ENCODE data around the gene KCNH1.

KCNH1 gene

DNA sequence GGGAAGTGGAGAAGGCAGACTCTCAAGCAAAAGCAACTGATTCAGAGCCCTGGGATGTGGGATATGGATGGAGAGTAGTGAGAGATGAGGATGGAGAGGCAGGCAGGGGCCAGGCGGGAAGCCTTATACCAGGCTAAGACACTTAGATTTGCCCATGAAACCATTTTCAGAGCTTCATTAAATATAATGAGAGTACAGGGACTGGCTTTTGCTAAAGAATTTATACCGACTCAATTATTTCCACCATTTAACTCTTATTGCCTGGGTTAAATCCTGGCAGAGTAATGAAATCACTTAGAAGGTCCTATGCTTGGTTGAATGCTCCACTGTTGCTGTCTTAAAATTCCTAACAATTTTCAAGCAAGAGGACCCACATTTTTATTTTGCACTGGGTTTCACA lies 311.7 kb downstream of the KCNH1 start:
- TF ChIP-seq, protein P1, sequence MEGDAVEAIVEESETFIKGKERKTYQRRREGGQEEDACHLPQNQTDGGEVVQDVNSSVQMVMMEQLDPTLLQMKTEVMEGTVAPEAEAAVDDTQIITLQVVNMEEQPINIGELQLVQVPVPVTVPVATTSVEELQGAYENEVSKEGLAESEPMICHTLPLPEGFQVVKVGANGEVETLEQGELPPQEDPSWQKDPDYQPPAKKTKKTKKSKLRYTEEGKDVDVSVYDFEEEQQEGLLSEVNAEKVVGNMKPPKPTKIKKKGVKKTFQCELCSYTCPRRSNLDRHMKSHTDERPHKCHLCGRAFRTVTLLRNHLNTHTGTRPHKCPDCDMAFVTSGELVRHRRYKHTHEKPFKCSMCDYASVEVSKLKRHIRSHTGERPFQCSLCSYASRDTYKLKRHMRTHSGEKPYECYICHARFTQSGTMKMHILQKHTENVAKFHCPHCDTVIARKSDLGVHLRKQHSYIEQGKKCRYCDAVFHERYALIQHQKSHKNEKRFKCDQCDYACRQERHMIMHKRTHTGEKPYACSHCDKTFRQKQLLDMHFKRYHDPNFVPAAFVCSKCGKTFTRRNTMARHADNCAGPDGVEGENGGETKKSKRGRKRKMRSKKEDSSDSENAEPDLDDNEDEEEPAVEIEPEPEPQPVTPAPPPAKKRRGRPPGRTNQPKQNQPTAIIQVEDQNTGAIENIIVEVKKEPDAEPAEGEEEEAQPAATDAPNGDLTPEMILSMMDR (IDR thresholded peaks at IDR 0.05; ENCODE audit: control insufficient read depth, extremely low read depth, insufficient read depth), result no peak
- no peak overlapping the region for H3K4me3 ChIP-seq (ENCODE audit: low read depth, low read length)
- no peak for DNase-seq (ENCODE audit: low read depth)

DNA sequence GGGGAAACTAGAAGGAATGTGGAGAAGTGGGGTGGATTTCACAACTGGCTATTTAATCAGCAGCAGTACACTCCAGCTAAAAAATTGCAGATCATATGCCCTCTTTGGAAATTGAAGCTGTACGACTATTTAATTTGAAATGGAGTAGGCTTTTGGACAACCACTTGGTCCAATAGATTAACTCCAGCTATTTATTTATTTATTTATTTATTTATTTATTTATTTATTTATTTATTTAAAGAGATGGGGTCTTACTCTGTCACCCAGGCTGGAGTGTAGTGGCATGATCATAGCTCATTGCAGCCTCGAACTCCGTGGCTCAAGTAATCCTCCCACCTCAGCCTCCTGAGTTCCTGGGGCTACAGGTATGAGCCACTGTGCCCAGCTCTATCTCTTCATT lies 312.3 kb downstream of the KCNH1 start:
- H3K4me3 ChIP-seq (ENCODE audit: low read depth, low read length), result no peak overlapping the region
- TF ChIP-seq, protein P1 (IDR thresholded peaks at IDR 0.05; ENCODE audit: control insufficient read depth, extremely low read depth, insufficient read depth), result no peak
- DNase-seq (ENCODE audit: low read depth), result no peak

DNA sequence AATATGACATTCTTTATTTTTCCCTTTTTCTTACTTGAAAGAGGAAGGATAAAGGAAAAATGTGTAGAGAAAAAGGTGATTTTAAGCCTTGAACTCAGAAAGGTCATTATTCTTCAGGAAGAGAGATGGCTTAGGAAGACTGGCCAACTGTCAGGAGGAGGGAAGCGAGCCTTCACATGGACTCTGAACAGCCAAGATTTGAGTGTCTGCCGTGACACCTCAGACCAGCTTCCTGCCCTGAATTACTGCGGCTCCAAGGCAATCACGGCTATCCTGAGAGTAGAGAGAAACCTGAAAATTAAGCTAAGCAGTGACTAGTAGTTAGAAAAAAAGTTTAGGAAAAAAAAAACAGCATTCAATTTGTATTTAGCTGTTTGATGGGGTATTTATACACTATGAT lies 314.7 kb downstream of the KCNH1 start:
- no peak for DNase-seq (ENCODE audit: low read depth)
- H3K4me3 ChIP-seq (ENCODE audit: low read depth, low read length), result no peak overlapping the region
- TF ChIP-seq, protein P1 (IDR thresholded peaks at IDR 0.05; ENCODE audit: control insufficient read depth, extremely low read depth, insufficient read depth), result no peak

DNA sequence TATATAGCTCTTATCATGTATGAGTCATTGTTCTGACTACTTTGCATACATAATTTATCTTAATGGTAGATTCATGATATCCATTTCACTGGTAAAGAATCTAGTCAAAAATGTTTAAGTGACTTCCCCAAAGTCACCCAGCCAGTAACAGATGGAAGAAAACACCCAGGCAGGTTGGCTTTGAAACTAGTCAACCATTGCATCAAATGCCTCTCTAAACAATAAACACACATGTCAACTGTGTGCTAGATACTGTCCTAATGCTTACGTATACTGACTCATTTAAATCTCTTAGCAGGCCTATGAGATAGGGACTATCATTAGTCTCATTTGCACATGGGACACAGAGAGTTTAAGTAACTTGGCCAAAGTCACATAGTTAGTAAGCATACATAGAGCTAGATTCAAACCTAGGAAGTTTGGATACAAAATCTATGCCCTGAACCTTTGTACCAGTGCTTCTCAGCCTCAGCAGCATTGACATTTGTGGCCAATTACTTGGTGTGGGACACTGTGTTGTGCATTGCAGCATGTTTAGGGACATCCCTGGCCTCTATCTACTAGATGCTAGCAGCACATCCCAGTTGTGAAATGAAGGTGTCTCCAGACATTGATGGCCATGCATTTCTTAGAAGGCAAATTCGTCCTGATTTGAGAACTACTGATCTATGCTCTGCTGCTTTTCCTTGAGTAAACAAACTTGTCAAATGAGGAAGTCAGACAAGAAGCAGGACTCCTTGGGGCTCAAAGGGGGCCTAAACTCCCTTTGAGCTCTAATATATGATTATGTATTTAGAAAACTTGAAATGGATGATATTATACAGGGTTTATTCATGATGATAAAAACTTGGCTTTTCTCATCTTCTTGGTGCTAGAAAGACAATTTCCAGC lies 316.3 kb downstream of the KCNH1 start:
- no peak overlapping the region for H3K4me3 ChIP-seq (ENCODE audit: low read depth, low read length)
- DNase-seq (ENCODE audit: low read depth), result no peak
- TF ChIP-seq, protein P1 (IDR thresholded peaks at IDR 0.05; ENCODE audit: control insufficient read depth, extremely low read depth, insufficient read depth), result no peak

DNA sequence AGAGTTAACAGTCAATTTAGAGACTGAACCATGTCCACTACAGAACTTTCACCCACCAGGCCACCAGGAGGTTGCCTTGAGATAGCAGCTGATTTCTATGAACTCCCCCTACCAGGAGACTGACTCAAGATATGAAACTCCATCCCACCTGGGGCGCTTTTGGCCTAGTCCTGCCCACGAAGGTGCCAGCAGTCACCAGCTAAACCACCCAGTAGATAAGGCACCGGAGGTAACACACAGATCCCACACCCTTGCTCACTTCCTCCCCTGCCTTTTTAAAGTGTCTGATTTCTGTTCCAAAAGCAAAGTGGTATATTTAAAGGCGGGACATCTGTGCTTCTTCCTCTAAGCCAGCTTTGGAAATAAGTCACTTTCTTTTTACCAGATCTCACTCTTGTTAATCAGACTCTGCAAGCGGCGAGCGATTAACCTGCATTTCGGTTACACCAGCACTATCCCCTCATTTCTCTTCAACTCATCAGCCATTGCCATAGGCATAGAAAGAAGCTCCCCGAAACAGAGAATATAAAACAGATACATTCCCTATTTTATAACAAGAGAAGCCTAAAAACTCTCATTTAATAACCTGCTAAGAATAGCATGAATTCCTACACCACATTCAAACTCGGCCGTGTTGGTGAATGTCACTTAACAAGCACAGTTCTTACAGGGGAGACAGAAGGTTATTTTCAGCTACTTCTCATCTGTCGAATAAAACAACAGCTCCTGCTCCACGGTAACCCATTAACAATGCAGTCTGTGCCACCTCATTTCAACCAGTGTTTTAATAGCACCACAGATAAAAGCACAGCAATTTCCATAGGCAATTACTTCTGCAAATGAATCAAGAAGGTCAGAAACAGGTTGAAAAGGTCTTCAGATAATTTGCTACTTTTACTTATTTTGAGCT lies 318.1 kb downstream of the KCNH1 start:
- no peak for DNase-seq (ENCODE audit: low read depth)
- TF ChIP-seq, protein P1 (IDR thresholded peaks at IDR 0.05; ENCODE audit: control insufficient read depth, extremely low read depth, insufficient read depth), result no peak
- no peak overlapping the region for H3K4me3 ChIP-seq (ENCODE audit: low read depth, low read length)

DNA sequence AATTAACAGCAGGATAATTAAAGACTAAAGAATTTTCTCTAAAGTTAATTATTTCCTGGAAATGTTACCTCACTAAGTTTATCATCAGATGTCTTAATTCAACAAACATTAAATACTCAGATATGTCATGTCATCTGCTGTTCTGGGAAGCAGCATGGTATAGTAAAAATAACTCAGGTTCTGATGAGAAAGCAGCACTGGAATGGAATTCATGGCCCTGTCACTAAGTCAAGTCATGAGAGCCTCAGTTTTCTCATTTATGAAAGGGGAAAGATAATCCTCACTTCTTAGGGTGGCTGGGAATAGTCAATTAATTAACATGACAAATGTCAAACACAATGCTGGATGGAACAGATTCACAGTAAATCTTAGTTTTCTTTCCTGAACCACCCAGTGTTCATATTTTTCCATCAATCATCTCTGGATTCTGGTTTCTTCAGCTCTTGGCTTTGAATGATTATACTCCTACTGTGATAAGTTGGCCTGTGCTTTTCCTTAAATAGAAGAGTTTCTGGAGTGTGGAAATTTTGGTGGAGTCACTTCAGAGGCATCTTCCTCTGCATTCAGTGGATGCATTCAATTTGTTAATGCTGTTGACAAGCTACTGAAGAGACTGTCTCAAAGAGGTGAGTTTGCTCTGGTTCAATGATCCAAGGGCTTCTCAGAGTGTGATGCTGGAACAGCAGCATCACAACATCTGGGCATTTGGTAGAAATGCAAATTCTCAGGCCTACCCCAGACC lies 319.4 kb downstream of the KCNH1 start:
- DNase-seq (ENCODE audit: low read depth), result no peak
- TF ChIP-seq, protein P1 (IDR thresholded peaks at IDR 0.05; ENCODE audit: control insufficient read depth, extremely low read depth, insufficient read depth), result no peak

More for the DNA sequence above, 319.4 kb downstream of the KCNH1 start:
- H3K4me3 ChIP-seq (ENCODE audit: low read depth, low read length), result no peak overlapping the region

All from LNCaP clone FGC (cell line).